OCI-LY1 (cell line): ENCODE measurements around the gene FOXA1.
"Not testable (repeated sequence)": the region's sequence is repeated elsewhere in the genome, so short reads cannot be mapped to it uniquely, and the experiment has no call there.

Experiments
- H2AFZ ChIP-seq: fragments of 200-600 bp; sonication (generic), shearing (Covaris generic); 2 replicates; pipeline ENCODE4 v1.6.0; 2014; ENCODE audit warnings: antibody characterized with exemption, mild to moderate bottlenecking, low read length
- H3F3A ChIP-seq: fragments of 200-600 bp; sonication (generic), shearing (Covaris generic); 2 replicates; pipeline ENCODE4 v1.6.0; 2014; ENCODE audit warnings: mild to moderate bottlenecking, antibody characterized with exemption, low read length, moderate library complexity; ENCODE audit not compliant: insufficient read depth
- H3K27ac ChIP-seq: fragments of 200-600 bp; sonication (generic); 2 replicates; pipeline ENCODE4 v1.5.1; 2014; ENCODE audit warnings: low read length, mixed run types, mild to moderate bottlenecking, low read depth; ENCODE audit not compliant: poor library complexity, severe bottlenecking
- H3K27me3 ChIP-seq: fragments of 200-600 bp; sonication (generic); 2 replicates; pipeline ENCODE4 v1.6.0; 2014; ENCODE audit warnings: antibody characterized with exemption, mild to moderate bottlenecking, low read length, moderate library complexity; ENCODE audit not compliant: insufficient read depth
- H3K36me3 ChIP-seq: fragments of 200-600 bp; sonication (generic); 2 replicates; pipeline ENCODE4 v1.6.1; 2014; ENCODE audit warnings: mild to moderate bottlenecking, antibody characterized with exemption, low read length, moderate library complexity, mixed read lengths; ENCODE audit not compliant: insufficient read depth
- H3K4me1 ChIP-seq: fragments of 200-600 bp; sonication (generic); 2 replicates; pipeline ENCODE4 v1.5.1; 2014; ENCODE audit warnings: mild to moderate bottlenecking, low read length, moderate library complexity; ENCODE audit not compliant: insufficient read depth, severe bottlenecking
- H3K4me2 ChIP-seq: fragments of 200-600 bp; sonication (generic), shearing (Covaris generic); 2 replicates; pipeline ENCODE4 v1.6.1; 2014; ENCODE audit warnings: low read length
- H3K4me3 ChIP-seq: fragments of 200-600 bp; sonication (generic); 2 replicates; pipeline ENCODE4 v1.5.1; 2014; ENCODE audit warnings: low read length, low read depth, mild to moderate bottlenecking, mixed read lengths; ENCODE audit not compliant: poor library complexity, severe bottlenecking
- H3K79me2 ChIP-seq: fragments of 200-600 bp; shearing (Covaris generic); 2 replicates; pipeline ENCODE4 v1.6.1; 2016; ENCODE audit warnings: mixed run types, low read length, mixed read lengths; ENCODE audit not compliant: insufficient read depth
- H3K9ac ChIP-seq: fragments of 200-600 bp; sonication (generic), shearing (Covaris generic); 2 replicates; pipeline ENCODE4 v1.6.1; 2014; ENCODE audit warnings: mild to moderate bottlenecking, low read length, mixed read lengths
- H3K9me2 ChIP-seq: fragments of 200-600 bp; sonication (generic), shearing (Covaris generic); 2 replicates; pipeline ENCODE4 v1.6.1; 2014; ENCODE audit warnings: low read depth, mild to moderate bottlenecking, low read length, mixed read lengths
- H3K9me3 ChIP-seq: fragments of 200-600 bp; shearing (Covaris generic); 2 replicates; pipeline ENCODE4 v1.6.1; 2014; ENCODE audit warnings: low read length, mixed read lengths
- H4K20me1 ChIP-seq: fragments of 200-600 bp; sonication (generic), shearing (Covaris generic); 2 replicates; pipeline ENCODE4 v1.6.0; 2016; ENCODE audit warnings: mild to moderate bottlenecking, low read length; ENCODE audit not compliant: insufficient read depth
- EZH2 ChIP-seq: fragments of 200-600 bp; sonication (generic), shearing (Covaris generic); IDR thresholded peaks from 2 replicates; pipeline ENCODE4 v1.8.0; 2017; ENCODE audit warnings: borderline replicate concordance, mixed run types, mild to moderate bottlenecking, antibody characterized with exemption, low read length, moderate library complexity, mixed read lengths
- TF ChIP-seq, protein P1 (sequence below): fragments of 200-600 bp; sonication (generic), shearing (Covaris generic); IDR thresholded peaks from 2 replicates; pipeline ENCODE4 v1.5.1; 2017; ENCODE audit warnings: mild to moderate bottlenecking, antibody characterized with exemption, low read length, moderate library complexity, mixed read lengths

The FOXA1 gene

DNA sequence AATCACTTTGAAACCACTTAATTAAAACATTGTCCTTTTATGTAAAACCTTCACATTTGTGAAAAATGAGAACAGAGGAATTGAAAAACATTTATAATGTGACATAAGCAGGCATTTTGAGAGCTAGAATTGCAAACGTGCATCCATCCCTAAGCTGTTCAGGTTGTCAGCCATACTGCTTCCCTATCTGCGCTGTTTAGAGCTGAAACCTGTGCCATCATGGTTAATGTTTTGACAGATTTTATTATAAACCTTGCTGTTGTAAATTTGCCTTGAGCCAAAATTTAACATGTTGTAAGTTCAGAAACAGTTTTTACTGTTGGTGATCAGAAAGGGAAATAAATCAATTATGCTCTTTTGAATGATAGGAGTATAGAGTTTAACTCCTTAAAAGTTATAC is 31.9 kb downstream of the FOXA1 start:
- no peak overlapping the region for H3K9ac ChIP-seq
- no peak overlapping the region for H3K4me2 ChIP-seq
- H3K36me3 ChIP-seq, result no peaks in the 10 kb centered on the region
- H3K27me3 ChIP-seq, result no peaks in the 10 kb centered on the region
- no peaks in the 10 kb centered on the region for H3K9me2 ChIP-seq
- H3F3A ChIP-seq, result peaks cover 4% of the 10 kb centered on the region; the same call in 1 of the 2 replicates
- no peaks in the 10 kb centered on the region for H3K9me3 ChIP-seq
- H3K27ac ChIP-seq, result no peak overlapping the region
- no peak overlapping the region for H2AFZ ChIP-seq
- no peak overlapping the region for H3K4me3 ChIP-seq
- H3K4me1 ChIP-seq, result no peaks in the 10 kb centered on the region
- TF ChIP-seq EZH2, result no peak
- TF ChIP-seq, protein P1, sequence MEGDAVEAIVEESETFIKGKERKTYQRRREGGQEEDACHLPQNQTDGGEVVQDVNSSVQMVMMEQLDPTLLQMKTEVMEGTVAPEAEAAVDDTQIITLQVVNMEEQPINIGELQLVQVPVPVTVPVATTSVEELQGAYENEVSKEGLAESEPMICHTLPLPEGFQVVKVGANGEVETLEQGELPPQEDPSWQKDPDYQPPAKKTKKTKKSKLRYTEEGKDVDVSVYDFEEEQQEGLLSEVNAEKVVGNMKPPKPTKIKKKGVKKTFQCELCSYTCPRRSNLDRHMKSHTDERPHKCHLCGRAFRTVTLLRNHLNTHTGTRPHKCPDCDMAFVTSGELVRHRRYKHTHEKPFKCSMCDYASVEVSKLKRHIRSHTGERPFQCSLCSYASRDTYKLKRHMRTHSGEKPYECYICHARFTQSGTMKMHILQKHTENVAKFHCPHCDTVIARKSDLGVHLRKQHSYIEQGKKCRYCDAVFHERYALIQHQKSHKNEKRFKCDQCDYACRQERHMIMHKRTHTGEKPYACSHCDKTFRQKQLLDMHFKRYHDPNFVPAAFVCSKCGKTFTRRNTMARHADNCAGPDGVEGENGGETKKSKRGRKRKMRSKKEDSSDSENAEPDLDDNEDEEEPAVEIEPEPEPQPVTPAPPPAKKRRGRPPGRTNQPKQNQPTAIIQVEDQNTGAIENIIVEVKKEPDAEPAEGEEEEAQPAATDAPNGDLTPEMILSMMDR, result no peak
- no peaks in the 10 kb centered on the region for H3K79me2 ChIP-seq
- H4K20me1 ChIP-seq, result no peaks in the 10 kb centered on the region

GRCh38 chr14:37559386-37559785 is 35.7 kb downstream of the FOXA1 start:
- Histone ChIP-seq H3K79me2 (no peaks in the 10 kb centered on the region), H4K20me1 (no peaks in the 10 kb centered on the region), H3K27ac (no peak overlapping the region), H3F3A (peaks cover 4% of the 10 kb centered on the region; the same call in 1 of the 2 replicates), H3K4me1 (no peaks in the 10 kb centered on the region), H3K9ac (no peak overlapping the region), H3K9me2 (no peaks in the 10 kb centered on the region), H3K27me3 (no peaks in the 10 kb centered on the region), H2AFZ (no peak overlapping the region), H3K9me3 (no peaks in the 10 kb centered on the region), H3K4me2 (no peak overlapping the region), H3K4me3 (no peak overlapping the region), H3K36me3 (no peaks in the 10 kb centered on the region)
- TF ChIP-seq, protein P1, result no peak
- no peak for TF ChIP-seq EZH2

DNA sequence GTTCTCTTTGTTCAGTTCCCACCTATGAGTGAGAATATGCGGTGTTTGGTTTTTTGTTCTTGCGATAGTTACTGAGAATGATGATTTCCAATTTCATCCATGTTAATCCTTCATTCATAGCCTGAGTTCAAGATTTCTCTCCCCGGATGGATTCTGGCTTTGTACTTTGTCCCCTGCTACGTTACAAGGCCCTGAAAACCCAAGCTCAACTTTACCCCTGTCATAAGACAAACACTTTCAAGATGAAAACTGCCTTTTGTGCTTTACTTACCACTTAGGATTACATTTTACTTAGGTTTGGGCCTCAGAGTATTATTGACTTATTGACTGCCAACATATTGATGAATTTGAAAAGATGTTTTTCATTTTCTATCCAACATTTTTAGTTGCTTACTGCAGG is 36.3 kb downstream of the FOXA1 start:
- Histone ChIP-seq H3K79me2 (no peaks in the 10 kb centered on the region), H2AFZ (no peak overlapping the region), H3K9ac (no peak overlapping the region), H3K27me3 (no peaks in the 10 kb centered on the region), H3F3A (peaks cover 4% of the 10 kb centered on the region; the same call in 1 of the 2 replicates), H3K9me3 (no peaks in the 10 kb centered on the region), H4K20me1 (no peaks in the 10 kb centered on the region), H3K27ac (no peak overlapping the region), H3K4me1 (no peaks in the 10 kb centered on the region), H3K36me3 (no peaks in the 10 kb centered on the region), H3K4me2 (no peak overlapping the region), H3K4me3 (no peak overlapping the region), H3K9me2 (no peaks in the 10 kb centered on the region)
- TF ChIP-seq EZH2, result no peak
- TF ChIP-seq, protein P1, result no peak

- not testable (repeated sequence) for H3K4me3 ChIP-seq, H3K4me2 ChIP-seq, H3K27ac ChIP-seq, H3K9ac ChIP-seq, H2AFZ ChIP-seq, H3K4me1 ChIP-seq, H3K79me2 ChIP-seq, H3K9me2 ChIP-seq, H3K9me3 ChIP-seq, H3K27me3 ChIP-seq, H3K36me3 ChIP-seq, H3F3A ChIP-seq, H4K20me1 ChIP-seq
Observed at GRCh38 chr14:37555596-37555995, 39.5 kb downstream of the FOXA1 start.
